GM21737 (cell line): ENCODE data around the gene HIVEP3.

Experiments used
- ATAC-seq: cut with Tn5 transposase; IDR thresholded peaks from one replicate; pipeline ENCODE4 v1.9.1; 2021; ENCODE audit warnings: mild to moderate bottlenecking, moderate library complexity; ENCODE audit not compliant: unreplicated experiment

Gene HIVEP3

DNA sequence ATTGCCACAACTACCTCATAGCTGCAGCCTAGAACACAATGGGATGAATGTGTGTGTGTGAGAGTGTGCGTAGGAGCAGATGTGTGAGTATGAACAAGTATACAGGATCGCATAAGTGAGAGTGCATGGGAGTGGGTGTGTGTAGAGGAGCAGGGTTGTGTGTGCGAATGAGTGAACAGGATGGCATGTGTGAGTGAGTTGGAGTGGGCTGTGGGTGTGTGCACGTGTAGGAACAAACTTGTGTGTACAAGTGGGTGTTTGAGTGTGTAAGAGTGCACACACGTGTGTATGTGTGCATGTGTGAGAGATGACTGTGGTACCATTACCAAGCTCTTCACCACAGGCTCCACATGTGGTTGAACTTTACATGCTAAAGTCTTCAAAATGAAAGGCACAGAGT is 258.8 kb downstream of the HIVEP3 start:
- no peak for ATAC-seq

- no peak for ATAC-seq
Measured at GRCh38 chr1:41659159-41659495, 259.6 kb downstream of the HIVEP3 start.

- no peak for ATAC-seq
Measured at GRCh38 chr1:41658431-41659158, 260.1 kb downstream of the HIVEP3 start.

- no peak for ATAC-seq
Measured at GRCh38 chr1:41657679-41658295, 260.9 kb downstream of the HIVEP3 start.

DNA sequence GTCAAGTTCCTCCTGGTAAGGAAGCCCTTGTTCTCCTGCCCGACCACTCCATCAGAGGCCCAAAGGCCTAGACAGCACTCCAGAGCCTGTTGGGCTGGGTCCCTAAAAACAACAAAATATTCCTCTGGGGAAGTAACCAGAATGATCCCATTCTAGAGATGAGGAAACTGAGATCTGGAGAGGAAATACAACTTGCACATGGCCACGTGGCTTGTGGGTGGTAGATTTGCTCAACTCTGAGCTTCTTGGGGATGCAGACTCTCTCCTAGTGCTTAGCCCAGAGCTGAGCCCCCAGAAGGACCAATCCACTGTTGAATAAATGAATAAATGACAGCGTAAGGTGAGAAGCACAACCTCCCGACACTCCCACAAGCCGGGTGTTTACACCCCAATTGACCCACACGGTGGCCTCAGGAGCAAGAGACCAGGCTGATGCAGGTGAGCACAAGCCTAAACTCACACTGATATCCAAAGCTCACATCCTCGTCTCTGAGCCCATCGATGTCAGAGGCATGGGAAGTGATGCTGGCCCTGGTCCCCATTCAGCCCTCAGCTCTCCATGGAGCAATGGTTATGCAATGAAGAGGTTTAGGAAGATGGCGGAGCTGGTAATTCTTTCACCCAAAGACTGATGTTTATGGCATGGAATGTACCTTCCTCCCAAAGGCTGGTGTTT is 261.8 kb downstream of the HIVEP3 start:
- ATAC-seq, result no peak

DNA sequence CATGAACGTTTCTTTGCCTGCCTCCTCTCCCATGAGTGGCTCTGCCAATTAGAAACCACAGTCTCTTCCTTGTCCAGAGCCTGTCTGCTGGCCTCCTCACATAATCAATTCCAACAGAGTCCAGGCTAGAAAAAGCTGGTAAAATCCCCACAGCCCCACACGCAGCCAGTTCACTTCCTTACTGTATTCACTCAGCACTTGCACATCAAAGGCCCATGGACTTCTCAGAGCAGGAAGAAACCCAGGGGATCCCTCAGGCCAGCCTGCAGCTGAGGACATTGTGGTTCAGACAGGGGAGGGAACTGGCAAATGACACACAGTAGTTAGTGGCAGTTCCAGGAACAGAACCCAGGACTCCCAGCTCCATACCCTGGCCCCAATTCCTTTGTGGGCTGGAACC is 262.7 kb downstream of the HIVEP3 start:
- ATAC-seq, result no peak

- no peak for ATAC-seq
Measured at GRCh38 chr1:41655632-41656031, 263.1 kb downstream of the HIVEP3 start.

- ATAC-seq, result no peak
Measured at GRCh38 chr1:41653574-41653973, 265.1 kb downstream of the HIVEP3 start.

GRCh38 chr1:41652384-41653265 is 266.1 kb downstream of the HIVEP3 start:
- no peak for ATAC-seq

- no peak for ATAC-seq
Measured at GRCh38 chr1:41650028-41650880, 268.5 kb downstream of the HIVEP3 start.

DNA sequence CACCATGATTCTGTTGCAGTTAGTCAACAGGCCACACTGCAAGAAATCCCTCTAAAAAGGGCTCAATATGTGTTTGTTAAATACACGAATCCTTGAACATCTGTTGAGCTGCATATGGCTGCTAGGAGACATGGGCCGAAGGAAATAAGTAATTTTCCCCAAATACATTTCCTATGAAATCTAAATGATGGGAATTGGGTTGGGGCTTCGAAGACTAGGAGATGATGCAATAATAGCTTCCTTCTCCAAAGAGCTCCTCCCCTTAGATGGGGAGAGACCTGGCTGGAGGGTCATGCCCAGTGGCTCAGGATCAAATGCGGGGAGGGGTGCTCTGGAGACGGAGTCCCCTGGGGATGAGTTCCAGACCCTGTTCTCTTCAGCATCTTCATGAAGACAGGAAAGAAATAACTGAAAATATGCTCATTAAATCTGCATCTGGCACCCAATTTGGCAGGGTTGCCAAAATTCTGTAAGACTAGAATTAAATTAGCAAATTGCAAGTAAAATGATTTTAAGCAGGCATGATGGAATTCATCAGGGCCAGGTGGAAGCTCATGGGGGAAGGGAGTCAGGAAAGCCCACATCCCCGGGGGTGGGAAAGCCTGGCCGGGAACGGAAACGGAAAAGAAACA is 269.2 kb downstream of the HIVEP3 start:
- no peak for ATAC-seq

- ATAC-seq, result no peak
Measured at GRCh38 chr1:41648844-41649243, 269.9 kb downstream of the HIVEP3 start.

GRCh38 chr1:41648230-41648629 is 270.5 kb downstream of the HIVEP3 start:
- ATAC-seq, result no peak

DNA sequence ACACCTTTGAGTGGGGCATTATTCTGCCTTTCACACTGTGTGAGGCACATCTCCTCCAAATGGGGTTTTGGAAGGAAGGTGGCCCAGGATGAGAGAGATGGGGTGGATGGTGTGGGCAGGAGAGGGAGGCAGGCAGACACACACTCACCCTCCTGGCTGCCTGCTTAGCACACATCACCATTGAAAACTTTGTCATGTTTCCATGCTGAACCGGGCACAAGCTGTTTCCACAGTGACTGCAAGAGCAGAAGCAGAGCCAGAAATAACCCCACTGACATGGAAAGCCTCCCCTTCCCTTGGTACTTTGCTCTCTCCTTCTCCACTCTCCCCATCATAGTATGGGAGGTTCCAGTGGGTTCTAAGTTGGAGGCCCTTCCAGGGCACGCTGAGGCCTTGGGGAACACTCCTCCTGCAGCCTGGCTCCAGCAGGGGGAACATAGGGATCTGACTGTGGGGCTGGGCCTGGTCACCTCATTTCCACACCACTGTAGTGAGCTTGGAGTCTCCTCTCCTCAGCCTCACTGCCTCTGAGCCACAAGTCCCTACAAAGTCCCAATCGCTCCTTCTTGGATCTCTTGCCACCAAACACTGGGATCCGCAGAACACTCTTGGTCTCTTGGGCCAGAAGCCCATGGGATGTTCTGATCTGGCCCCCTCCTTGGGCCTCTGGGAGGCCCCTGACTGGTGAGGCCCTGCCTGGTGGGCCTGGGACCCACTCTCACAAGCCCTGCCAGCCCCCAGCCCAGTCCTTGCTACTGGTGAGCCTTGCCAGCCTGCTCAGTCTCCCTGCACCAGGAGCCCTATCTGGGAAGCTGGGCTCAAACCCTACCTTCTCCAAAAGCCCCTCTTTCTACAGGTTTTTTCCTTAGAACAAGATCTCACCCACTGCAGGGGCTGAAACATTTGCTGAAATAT is 271.2 kb downstream of the HIVEP3 start:
- ATAC-seq, result no peak

GRCh38 chr1:41646186-41646585 is 272.5 kb downstream of the HIVEP3 start:
- no peak for ATAC-seq

- ATAC-seq, result no peak
Measured at GRCh38 chr1:41645062-41645461, 273.7 kb downstream of the HIVEP3 start.

DNA sequence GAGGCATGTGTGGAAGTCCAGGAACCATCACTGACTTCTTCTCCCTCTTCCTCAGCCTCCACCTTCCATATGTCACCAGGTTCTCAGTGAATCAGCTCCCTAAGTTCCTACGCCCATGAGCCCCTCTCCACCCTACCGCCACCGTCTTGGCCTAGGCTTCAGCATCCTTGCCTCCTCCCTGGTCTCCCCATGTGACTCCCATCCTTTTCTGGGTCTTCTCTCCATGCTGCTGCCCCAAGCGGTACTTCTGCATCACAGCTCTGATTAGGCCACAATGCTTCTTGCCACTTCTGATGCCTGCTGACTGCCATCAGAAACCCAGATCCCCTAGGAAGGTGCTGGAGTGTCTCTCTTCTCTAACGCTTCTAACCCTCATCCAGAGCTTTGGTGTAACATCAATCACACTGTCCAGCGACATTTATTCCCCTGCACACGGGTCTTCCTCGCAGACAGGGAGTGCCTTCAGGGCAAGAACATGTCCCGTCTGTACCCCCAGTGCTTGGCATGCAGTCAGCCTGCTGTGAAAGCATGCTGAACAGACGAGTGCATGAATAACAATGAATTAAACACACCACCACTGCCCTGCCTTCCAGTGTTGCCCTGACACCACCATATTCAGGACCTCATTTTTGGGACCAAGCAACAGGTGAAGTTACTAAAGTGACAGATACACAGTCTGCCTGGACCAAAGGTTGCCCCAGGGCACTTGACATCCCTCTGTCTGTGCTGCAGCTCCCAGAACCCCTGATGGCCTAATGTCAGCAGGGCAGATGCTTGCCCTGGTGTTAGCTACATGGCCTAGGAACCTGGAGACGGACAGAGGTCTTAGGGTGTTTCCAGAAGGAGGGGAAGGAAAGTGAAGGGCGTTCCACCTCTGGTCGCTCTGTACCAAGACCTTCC is 275.6 kb downstream of the HIVEP3 start:
- ATAC-seq, result no peak
